ENCODE measurements around the gene USP17L18.
"Not testable (repeated sequence)": the region's sequence is repeated elsewhere in the genome, so short reads cannot be mapped to it uniquely, and the experiment has no call there.

Gene USP17L18, protein sequence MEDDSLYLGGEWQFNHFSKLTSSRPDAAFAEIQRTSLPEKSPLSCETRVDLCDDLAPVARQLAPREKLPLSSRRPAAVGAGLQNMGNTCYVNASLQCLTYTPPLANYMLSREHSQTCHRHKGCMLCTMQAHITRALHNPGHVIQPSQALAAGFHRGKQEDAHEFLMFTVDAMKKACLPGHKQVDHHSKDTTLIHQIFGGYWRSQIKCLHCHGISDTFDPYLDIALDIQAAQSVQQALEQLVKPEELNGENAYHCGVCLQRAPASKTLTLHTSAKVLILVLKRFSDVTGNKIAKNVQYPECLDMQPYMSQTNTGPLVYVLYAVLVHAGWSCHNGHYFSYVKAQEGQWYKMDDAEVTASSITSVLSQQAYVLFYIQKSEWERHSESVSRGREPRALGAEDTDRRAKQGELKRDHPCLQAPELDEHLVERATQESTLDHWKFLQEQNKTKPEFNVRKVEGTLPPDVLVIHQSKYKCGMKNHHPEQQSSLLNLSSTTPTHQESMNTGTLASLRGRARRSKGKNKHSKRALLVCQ

DNA sequence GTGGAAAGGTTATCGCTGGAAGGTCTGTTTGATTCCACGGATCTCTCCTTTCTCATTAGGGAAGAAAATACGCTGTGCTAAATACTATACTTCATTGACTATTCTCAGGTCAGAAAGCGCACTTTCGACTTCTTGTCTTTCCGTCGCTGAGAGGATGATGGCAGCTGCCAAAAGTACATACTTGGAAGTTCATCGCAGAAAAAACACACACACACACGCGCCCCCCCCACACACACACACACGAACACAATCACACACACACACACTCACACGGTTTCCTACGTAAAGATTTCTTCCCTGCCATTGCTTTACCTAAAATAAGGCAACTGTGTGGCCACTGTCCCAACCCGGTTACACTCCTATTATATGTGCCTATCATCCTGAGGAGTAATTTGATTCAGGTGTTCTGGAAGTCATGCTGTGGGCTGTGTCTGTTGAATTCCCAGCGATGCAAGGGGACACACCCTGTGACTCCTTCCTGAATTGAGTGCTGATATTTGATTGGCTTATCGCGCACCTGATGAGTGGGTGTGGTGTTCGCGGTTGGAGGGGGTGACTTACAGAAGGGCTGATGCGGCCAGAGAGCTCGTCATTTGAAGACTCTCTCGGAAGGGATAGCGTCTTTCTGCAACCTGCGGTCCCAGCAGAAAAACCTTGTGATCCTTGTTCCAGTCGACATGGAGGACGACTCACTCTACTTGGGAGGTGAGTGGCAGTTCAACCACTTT is at the start of gene USP17L18:
TSS of gene USP17L18 (plus strand) at position 678 of the 728 bp plus-strand sequence. CDS start at position 678, 0 bp downstream.
- DNase-seq = not testable (repeated sequence)

DNA sequence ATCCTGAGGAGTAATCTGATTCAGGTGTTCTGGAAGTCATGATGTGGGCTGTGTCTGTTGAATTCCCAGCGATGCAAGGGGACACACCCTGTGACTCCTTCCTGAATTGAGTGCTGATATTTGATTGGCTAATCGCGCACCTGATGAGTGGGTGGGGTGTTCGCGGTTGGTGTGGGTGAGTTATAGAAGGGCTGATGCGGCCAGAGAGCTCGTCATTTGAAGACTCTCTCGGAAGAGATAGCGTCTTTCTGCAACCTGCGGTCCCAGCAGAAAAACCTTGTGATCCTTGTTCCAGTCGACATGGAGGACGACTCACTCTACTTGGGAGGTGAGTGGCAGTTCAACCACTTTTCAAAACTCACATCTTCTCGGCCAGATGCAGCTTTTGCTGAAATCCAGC is 38.1 kb upstream of the USP17L18 start, which contains the start of gene USP17L10:
TSS of gene USP17L10 (plus strand) at position 301 of the 400 bp plus-strand sequence. CDS start at position 301, 0 bp downstream.
- not testable (repeated sequence) for DNase-seq

DNA sequence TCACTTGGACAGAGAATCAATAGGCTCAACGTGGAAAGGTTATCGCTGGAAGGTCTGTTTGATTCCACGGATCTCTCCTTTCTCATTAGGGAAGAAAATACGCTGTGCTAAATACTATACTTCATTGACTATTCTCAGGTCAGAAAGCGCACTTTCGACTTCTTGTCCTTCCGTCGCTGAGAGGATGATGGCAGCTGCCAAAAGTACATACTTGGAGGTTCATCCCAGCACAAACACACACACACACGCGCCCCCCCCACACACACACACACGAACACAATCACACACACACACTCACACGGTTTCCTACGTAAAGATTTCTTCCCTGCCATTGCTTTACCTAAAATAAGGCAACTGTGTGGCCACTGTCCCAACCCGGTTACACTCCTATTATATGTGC is 33.7 kb upstream of the USP17L18 start:
- not testable (repeated sequence) for DNase-seq

DNA sequence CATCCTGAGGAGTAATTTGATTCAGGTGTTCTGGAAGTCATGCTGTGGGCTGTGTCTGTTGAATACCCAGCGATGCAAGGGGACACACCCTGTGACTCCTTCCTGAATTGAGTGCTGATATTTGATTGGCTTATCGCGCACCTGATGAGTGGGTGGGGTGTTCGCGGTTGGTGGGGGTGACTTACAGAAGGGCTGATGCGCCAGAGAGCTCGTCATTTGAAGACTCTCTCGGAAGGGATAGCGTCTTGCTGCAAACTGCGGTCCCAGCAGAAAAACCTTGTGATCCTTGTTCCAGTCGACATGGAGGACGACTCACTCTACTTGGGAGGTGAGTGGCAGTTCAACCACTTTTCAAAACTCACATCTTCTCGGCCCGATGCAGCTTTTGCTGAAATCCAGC is 33.3 kb upstream of the USP17L18 start, which contains the start of gene USP17L11:
TSS of gene USP17L11 (plus strand) at position 301 of the 400 bp plus-strand sequence. CDS start at position 301, 0 bp downstream.
- not testable (repeated sequence) for DNase-seq

DNA sequence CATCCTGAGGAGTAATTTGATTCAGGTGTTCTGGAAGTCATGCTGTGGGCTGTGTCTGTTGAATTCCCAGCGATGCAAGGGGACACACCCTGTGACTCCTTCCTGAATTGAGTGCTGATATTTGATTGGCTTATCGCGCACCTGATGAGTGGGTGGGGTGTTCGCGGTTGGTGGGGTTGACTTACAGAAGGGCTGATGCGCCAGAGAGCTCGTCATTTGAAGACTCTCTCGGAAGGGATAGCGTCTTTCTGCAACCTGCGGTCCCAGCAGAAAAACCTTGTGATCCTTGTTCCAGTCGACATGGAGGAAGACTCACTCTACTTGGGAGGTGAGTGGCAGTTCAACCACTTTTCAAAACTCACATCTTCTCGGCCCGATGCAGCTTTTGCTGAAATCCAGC is 28.6 kb upstream of the USP17L18 start, which contains the start of gene USP17L12:
TSS of gene USP17L12 (plus strand) at position 301 of the 400 bp plus-strand sequence. CDS start at position 301, 0 bp downstream.
- not testable (repeated sequence) for DNase-seq

DNA sequence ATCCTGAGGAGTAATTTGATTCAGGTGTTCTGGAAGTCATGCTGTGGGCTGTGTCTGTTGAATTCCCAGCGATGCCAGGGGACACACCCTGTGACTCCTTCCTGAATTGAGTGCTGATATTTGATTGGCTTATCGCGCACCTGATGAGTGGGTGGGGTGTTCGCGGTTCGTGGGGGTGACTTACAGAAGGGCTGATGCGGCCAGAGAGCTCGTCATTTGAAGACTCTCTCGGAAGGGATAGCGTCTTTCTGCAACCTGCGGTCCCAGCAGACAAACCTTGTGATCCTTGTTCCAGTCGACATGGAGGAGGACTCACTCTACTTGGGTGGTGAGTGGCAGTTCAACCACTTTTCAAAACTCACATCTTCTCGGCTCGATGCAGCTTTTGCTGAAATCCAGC is 23.8 kb upstream of the USP17L18 start, which contains the start of gene USP17L13:
TSS of gene USP17L13 (plus strand) at position 301 of the 400 bp plus-strand sequence. CDS start at position 301, 0 bp downstream.
- DNase-seq = not testable (repeated sequence)

DNA sequence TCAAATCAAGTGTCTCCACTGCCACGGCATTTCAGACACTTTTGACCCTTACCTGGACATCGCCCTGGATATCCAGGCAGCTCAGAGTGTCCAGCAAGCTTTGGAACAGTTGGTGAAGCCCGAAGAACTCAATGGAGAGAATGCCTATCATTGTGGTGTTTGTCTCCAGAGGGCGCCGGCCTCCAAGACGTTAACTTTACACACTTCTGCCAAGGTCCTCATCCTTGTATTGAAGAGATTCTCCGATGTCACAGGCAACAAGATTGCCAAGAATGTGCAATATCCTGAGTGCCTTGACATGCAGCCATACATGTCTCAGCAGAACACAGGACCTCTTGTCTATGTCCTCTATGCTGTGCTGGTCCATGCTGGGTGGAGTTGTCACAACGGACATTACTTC is 18.2 kb upstream of the USP17L18 start:
- DNase-seq = not testable (repeated sequence)

DNA sequence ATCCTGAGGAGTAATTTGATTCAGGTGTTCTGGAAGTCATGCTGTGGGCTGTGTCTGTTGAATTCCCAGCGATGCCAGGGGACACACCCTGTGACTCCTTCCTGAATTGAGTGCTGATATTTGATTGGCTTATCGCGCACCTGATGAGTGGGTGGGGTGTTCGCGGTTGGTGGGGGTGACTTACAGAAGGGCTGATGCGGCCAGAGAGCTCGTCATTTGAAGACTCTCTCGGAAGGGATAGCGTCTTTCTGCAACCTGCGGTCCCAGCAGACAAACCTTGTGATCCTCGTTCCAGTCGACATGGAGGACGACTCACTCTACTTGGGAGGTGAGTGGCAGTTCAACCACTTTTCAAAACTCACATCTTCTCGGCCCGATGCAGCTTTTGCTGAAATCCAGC is 14.3 kb upstream of the USP17L18 start, which contains the start of gene USP17L15:
TSS of gene USP17L15 (plus strand) at position 301 of the 400 bp plus-strand sequence. CDS start at position 301, 0 bp downstream.
- DNase-seq = not testable (repeated sequence)

DNA sequence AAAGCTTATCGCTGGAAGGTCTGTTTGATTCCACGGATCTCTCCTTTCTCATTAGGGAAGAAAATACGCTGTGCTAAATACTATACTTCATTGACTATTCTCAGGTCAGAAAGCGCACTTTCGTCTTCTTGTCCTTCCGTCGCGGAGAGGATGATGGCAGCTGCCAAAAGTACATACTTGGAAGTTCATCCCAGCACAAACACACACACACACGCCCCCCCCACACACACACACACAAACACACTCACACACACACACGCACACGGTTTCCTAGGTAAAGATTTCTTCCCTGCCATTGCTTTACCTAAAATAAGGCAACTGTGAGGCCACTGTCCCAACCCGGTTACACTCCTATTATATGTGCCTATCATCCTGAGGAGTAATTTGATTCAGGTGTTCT is 10.0 kb upstream of the USP17L18 start:
- DNase-seq = not testable (repeated sequence)

DNA sequence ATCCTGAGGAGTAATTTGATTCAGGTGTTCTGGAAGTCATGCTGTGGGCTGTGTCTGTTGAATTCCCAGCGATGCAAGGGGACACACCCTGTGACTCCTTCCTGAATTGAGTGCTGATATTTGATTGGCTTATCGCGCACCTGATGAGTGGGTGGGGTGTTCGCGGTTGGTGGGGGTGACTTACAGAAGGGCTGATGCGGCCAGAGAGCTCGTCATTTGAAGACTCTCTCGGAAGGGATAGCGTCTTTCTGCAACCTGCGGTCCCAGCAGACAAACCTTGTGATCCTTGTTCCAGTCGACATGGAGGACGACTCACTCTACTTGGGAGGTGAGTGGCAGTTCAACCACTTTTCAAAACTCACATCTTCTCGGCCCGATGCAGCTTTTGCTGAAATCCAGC is 4.9 kb upstream of the USP17L18 start, which contains the start of gene USP17L17:
TSS of gene USP17L17 (plus strand) at position 301 of the 400 bp plus-strand sequence. CDS start at position 301, 0 bp downstream.
- DNase-seq = not testable (repeated sequence)

DNA sequence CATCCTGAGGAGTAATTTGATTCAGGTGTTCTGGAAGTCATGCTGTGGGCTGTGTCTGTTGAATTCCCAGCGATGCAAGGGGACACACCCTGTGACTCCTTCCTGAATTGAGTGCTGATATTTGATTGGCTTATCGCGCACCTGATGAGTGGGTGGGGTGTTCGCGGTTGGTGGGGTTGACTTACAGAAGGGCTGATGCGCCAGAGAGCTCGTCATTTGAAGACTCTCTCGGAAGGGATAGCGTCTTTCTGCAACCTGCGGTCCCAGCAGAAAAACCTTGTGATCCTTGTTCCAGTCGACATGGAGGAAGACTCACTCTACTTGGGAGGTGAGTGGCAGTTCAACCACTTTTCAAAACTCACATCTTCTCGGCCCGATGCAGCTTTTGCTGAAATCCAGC is 4.6 kb downstream of the USP17L18 start, which contains the start of gene USP17L19:
TSS of gene USP17L19 (plus strand) at position 301 of the 400 bp plus-strand sequence. CDS start at position 301, 0 bp downstream.
- DNase-seq = not testable (repeated sequence)

DNA sequence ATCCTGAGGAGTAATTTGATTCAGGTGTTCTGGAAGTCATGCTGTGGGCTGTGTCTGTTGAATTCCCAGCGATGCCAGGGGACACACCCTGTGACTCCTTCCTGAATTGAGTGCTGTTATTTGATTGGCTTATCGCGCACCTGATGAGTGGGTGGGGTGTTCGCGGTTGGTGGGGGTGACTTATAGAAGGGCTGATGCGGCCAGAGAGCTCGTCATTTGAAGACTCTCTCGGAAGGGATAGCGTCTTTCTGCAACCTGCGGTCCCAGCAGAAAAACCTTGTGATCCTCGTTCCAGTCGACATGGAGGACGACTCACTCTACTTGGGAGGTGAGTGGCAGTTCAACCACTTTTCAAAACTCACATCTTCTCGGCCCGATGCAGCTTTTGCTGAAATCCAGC is 9.4 kb downstream of the USP17L18 start, which contains the start of gene USP17L20:
TSS of gene USP17L20 (plus strand) at position 301 of the 400 bp plus-strand sequence. CDS start at position 301, 0 bp downstream.
- DNase-seq = not testable (repeated sequence)

DNA sequence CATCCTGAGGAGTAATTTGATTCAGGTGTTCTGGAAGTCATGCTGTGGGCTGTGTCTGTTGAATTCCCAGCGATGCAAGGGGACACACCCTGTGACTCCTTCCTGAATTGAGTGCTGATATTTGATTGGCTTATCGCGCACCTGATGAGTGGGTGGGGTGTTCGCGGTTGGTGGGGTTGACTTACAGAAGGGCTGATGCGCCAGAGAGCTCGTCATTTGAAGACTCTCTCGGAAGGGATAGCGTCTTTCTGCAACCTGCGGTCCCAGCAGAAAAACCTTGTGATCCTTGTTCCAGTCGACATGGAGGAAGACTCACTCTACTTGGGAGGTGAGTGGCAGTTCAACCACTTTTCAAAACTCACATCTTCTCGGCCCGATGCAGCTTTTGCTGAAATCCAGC is 14.1 kb downstream of the USP17L18 start, which contains the start of gene USP17L21:
TSS of gene USP17L21 (plus strand) at position 301 of the 400 bp plus-strand sequence. CDS start at position 301, 0 bp downstream.
- not testable (repeated sequence) for DNase-seq

DNA sequence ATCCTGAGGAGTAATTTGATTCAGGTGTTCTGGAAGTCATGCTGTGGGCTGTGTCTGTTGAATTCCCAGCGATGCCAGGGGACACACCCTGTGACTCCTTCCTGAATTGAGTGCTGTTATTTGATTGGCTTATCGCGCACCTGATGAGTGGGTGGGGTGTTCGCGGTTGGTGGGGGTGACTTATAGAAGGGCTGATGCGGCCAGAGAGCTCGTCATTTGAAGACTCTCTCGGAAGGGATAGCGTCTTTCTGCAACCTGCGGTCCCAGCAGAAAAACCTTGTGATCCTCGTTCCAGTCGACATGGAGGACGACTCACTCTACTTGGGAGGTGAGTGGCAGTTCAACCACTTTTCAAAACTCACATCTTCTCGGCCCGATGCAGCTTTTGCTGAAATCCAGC is 18.9 kb downstream of the USP17L18 start, which contains the start of gene USP17L22:
TSS of gene USP17L22 (plus strand) at position 301 of the 400 bp plus-strand sequence. CDS start at position 301, 0 bp downstream.
- DNase-seq = not testable (repeated sequence)

DNA sequence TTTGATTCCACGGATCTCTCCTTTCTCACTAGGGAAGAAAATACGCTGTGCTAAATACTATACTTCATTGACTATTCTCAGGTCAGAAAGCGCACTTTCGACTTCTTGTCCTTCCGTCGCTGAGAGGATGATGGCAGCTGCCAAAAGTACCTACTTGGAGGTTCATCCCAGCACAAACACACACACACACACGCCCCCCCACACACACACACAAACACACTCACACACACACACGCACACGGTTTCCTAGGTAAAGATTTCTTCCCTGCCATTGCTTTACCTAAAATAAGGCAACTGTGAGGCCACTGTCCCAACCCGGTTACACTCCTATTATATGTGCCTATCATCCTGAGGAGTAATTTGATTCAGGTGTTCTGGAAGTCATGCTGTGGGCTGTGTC is 23.3 kb downstream of the USP17L18 start:
- not testable (repeated sequence) for DNase-seq
